ENCODE results near the gene SLC49A3. TPM values are rescaled to one million over a fixed set of nuclear protein-coding genes. Genes with fewer than 3 reads are reported as not detected.

Gene SLC49A3
- polyA plus RNA-seq, 1 donor (not counting 4 experiments of a cell fraction or from before 2014, with no cell fraction given) = 0.04 TPM

DNA sequence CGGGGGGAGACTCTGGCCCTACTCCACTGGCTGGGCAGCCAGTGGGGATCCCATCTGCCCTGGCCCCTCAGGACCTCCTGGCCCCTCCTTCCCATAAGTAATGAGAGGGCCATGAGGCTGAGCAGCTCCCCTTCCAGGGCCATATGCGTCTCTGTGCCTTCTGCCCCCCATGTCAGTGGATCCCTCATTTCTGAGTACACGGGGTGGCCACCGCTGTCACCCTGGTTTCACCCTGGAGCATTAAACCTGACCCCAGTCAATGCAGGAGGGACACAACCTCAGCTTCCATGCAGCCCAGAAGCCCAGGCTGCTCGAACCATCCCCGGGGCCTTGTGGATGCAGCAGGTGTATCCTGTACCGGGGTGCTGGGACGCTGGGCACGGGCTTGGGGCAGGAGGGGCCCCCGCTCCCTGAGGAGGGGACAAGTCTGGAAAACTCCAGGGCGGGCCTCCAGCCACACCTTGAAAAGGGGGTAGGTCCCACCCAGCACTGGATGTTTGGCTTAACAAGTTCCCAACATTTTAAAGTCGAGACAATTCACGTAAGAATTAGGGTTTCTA, 39.1 kb downstream of the SLC49A3 start:
- no peak for FAIRE-seq
- Histone ChIP-seq H3K9me3 (ENCODE audit: control insufficient read depth, low read depth, low read length) (no peaks in the 10 kb centered on the region), H3K9ac (ENCODE audit: control insufficient read depth, extremely low read depth, insufficient read depth, low read length) (no peak overlapping the region), H3K36me3 (ENCODE audit: control insufficient read depth in 2 of 2, extremely low read depth in 1 of 2, insufficient read depth in 2 of 2, low read length in 2 of 2) (no peaks in the 10 kb centered on the region), H3K79me2 (ENCODE audit: control insufficient read depth, insufficient read depth, low read length) (no peaks in the 10 kb centered on the region), H2AFZ (ENCODE audit: control insufficient read depth, low read length) (no peak overlapping the region), H3K27me3 (ENCODE audit: control insufficient read depth, extremely low read depth, insufficient read depth, low read length) (peaks cover 18% of the 10 kb centered on the region), H3K4me2 (ENCODE audit: control insufficient read depth, extremely low read depth, insufficient read depth, low read depth, low read length) (no peak overlapping the region), H3K4me1 (ENCODE audit: control insufficient read depth, extremely low read depth, insufficient read depth, low read length) (no peaks in the 10 kb centered on the region), H3K27ac (ENCODE audit: control insufficient read depth, insufficient read depth, low read length) (no peak overlapping the region), H3K9me1 (ENCODE audit: control insufficient read depth, extremely low read depth, insufficient read depth, low read length) (no peaks in the 10 kb centered on the region), H3K4me3 (ENCODE audit: control insufficient read depth in 2 of 3, extremely low read depth in 1 of 3, insufficient read depth in 2 of 3, low read depth in 1 of 3, low read length in 3 of 3) (no peak overlapping the region), H4K20me1 (ENCODE audit: control insufficient read depth, extremely low read depth, insufficient read depth, low read length) (no peaks in the 10 kb centered on the region)
- no peak for TF ChIP-seq EZH2 (IDR thresholded peaks at IDR 0.05; ENCODE audit: low read length)
- TF ChIP-seq, protein P1, sequence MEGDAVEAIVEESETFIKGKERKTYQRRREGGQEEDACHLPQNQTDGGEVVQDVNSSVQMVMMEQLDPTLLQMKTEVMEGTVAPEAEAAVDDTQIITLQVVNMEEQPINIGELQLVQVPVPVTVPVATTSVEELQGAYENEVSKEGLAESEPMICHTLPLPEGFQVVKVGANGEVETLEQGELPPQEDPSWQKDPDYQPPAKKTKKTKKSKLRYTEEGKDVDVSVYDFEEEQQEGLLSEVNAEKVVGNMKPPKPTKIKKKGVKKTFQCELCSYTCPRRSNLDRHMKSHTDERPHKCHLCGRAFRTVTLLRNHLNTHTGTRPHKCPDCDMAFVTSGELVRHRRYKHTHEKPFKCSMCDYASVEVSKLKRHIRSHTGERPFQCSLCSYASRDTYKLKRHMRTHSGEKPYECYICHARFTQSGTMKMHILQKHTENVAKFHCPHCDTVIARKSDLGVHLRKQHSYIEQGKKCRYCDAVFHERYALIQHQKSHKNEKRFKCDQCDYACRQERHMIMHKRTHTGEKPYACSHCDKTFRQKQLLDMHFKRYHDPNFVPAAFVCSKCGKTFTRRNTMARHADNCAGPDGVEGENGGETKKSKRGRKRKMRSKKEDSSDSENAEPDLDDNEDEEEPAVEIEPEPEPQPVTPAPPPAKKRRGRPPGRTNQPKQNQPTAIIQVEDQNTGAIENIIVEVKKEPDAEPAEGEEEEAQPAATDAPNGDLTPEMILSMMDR (optimal IDR thresholded peaks at IDR 0.05 in 1 of 3, IDR thresholded peaks at IDR 0.05 in 1 of 3, conservative IDR thresholded peaks at IDR 0.05 in 1 of 3; ENCODE audit: extremely low read depth in 1 of 3, insufficient read depth in 2 of 3, low read length in 3 of 3) = no peak
- no peak for DNase-seq (ENCODE audit: low read depth, low spot score)
- dilution Hi-C loops (cut with MboI; ENCODE audit: extremely low pct_ligation_motif_present, low sequenced_read_pairs) = no loop called here

DNA sequence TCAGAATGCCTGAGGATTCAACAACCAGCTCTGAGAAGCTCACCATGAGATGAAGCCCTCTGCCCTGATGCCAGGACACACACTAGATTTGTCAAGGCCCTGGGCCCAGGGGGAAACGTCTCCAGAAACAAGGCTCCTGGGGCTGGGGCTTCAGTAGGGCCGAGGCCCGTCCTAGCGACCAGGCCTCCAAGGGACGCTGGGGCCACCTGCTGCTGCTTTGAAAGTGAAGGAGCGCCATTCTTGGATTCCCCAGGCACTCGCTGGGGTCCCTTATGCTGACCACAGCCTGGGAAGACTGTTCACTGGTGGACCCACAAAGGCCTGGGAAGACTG, 39.7 kb downstream of the SLC49A3 start:
- Histone ChIP-seq H3K4me3 (ENCODE audit: control insufficient read depth in 2 of 3, extremely low read depth in 1 of 3, insufficient read depth in 2 of 3, low read depth in 1 of 3, low read length in 3 of 3) (no peak overlapping the region), H3K27ac (ENCODE audit: control insufficient read depth, insufficient read depth, low read length) (no peak overlapping the region)
- dilution Hi-C loops (cut with MboI; ENCODE audit: extremely low pct_ligation_motif_present, low sequenced_read_pairs) = no loop called here

More for the DNA sequence above, 39.7 kb downstream of the SLC49A3 start:
- no peak for FAIRE-seq
- Histone ChIP-seq H3K9ac (ENCODE audit: control insufficient read depth, extremely low read depth, insufficient read depth, low read length) (no peak overlapping the region), H3K27me3 (ENCODE audit: control insufficient read depth, extremely low read depth, insufficient read depth, low read length) (peaks cover 18% of the 10 kb centered on the region), H3K4me1 (ENCODE audit: control insufficient read depth, extremely low read depth, insufficient read depth, low read length) (no peaks in the 10 kb centered on the region), H2AFZ (ENCODE audit: control insufficient read depth, low read length) (no peak overlapping the region), H3K4me2 (ENCODE audit: control insufficient read depth, extremely low read depth, insufficient read depth, low read depth, low read length) (no peak overlapping the region), H3K36me3 (ENCODE audit: control insufficient read depth in 2 of 2, extremely low read depth in 1 of 2, insufficient read depth in 2 of 2, low read length in 2 of 2) (no peaks in the 10 kb centered on the region), H4K20me1 (ENCODE audit: control insufficient read depth, extremely low read depth, insufficient read depth, low read length) (no peaks in the 10 kb centered on the region), H3K9me1 (ENCODE audit: control insufficient read depth, extremely low read depth, insufficient read depth, low read length) (no peaks in the 10 kb centered on the region), H3K9me3 (ENCODE audit: control insufficient read depth, low read depth, low read length) (no peaks in the 10 kb centered on the region), H3K79me2 (ENCODE audit: control insufficient read depth, insufficient read depth, low read length) (no peaks in the 10 kb centered on the region)
- no peak for DNase-seq (ENCODE audit: low read depth, low spot score)
- TF ChIP-seq, protein P1 (optimal IDR thresholded peaks at IDR 0.05 in 1 of 3, IDR thresholded peaks at IDR 0.05 in 1 of 3, conservative IDR thresholded peaks at IDR 0.05 in 1 of 3; ENCODE audit: extremely low read depth in 1 of 3, insufficient read depth in 2 of 3, low read length in 3 of 3) = no peak
- TF ChIP-seq EZH2 (IDR thresholded peaks at IDR 0.05; ENCODE audit: low read length) = no peak
